Mesodermal cell (in vitro differentiated cells): ENCODE data around the gene ITGA7.

Source experiments
- H3K27ac ChIP-seq: 2 replicates; pipeline ENCODE4 v1.7.0; 2013; ENCODE audit warnings: mild to moderate bottlenecking, low read depth, low read length, moderate library complexity; ENCODE audit not compliant: severe bottlenecking
- H3K36me3 ChIP-seq: 2 replicates; pipeline ENCODE4 v1.7.1; 2013; ENCODE audit warnings: mild to moderate bottlenecking, low read length, moderate library complexity; ENCODE audit not compliant: control insufficient read depth, insufficient read depth
- H3K4me1 ChIP-seq: one replicate; pipeline ENCODE4 v1.7.1; 2013; ENCODE audit warnings: mild to moderate bottlenecking, low read length; ENCODE audit not compliant: insufficient read depth, control insufficient read depth, poor library complexity, severe bottlenecking
- H3K4me3 ChIP-seq: 2 replicates; pipeline ENCODE4 v1.7.0; 2013; ENCODE audit warnings: low read length, control low read depth, mild to moderate bottlenecking; ENCODE audit not compliant: insufficient read depth, poor library complexity, severe bottlenecking; ENCODE audit errors: extremely low read depth
- H3K9me3 ChIP-seq: 2 replicates; pipeline ENCODE4 v1.7.1; 2013; ENCODE audit warnings: mild to moderate bottlenecking, low read length, moderate library complexity; ENCODE audit not compliant: control insufficient read depth
- WGBS, 2 experiments: methylation state at CpG; one replicate each; pipeline ENCODE4 v1.1.5; 2013; ENCODE audit warnings: missing lambda C conversion rate in 2 of 2; ENCODE audit not compliant: insufficient coverage in 2 of 2; 5-methylcytosine and 5-hydroxymethylcytosine counted together

The ITGA7 gene

GRCh38 chr12:55742719-55743405, 35.2 kb upstream of the ITGA7 start, which contains the start of gene GDF11:
GDF11 (plus strand) TSS chr12:55743122; CDS start chr12:55743317, 195 bp downstream.
- no peaks in the 10 kb centered on the region for H3K9me3 ChIP-seq
- peak within 1 kb of the TSS; percentile 74 for H3K27ac ChIP-seq
- WGBS, 2 experiments, result 2% methylated on average over 4 to 19 of the region's 53 CpGs
- H3K36me3 ChIP-seq, result peaks cover 19% of the 10 kb centered on the region
- H3K4me3 ChIP-seq, result peak within 1 kb of the TSS; percentile 76
- H3K4me1 ChIP-seq, result peaks cover 21% of the 10 kb centered on the region

GRCh38 chr12:55741931-55742680, 34.4 kb upstream of the ITGA7 start:
- Histone ChIP-seq H3K4me3 (peak overlapping the region; percentile 28), H3K36me3 (peaks cover 11% of the 10 kb centered on the region), H3K9me3 (no peaks in the 10 kb centered on the region), H3K4me1 (peaks cover 25% of the 10 kb centered on the region), H3K27ac (peak overlapping the region; percentile 74)
- 56 to 60% methylated on average over 1 to 3 of the region's 3 CpGs for WGBS, 2 experiments

GRCh38 chr12:55739025-55739378, 31.3 kb upstream of the ITGA7 start:
- WGBS, 2 experiments, result 90% methylated on average over 1 of the region's 2 CpGs; no CpG with 5 or more reads in 1 of the 2 experiments
- no peak overlapping the region for H3K27ac ChIP-seq
- H3K4me3 ChIP-seq, result peak overlapping the region; percentile 35
- no peaks in the 10 kb centered on the region for H3K36me3 ChIP-seq
- no peaks in the 10 kb centered on the region for H3K9me3 ChIP-seq
- peaks cover 12% of the 10 kb centered on the region for H3K4me1 ChIP-seq

GRCh38 chr12:55738123-55739024, 30.7 kb upstream of the ITGA7 start:
- no peaks in the 10 kb centered on the region for H3K9me3 ChIP-seq
- H3K4me3 ChIP-seq, result peak overlapping the region; percentile 35
- H3K4me1 ChIP-seq, result peaks cover 12% of the 10 kb centered on the region
- H3K27ac ChIP-seq, result peak overlapping the region; percentile 83
- WGBS, 2 experiments, result 0 to 4% methylated on average over 8 to 11 of the region's 14 CpGs
- H3K36me3 ChIP-seq, result no peaks in the 10 kb centered on the region

GRCh38 chr12:55737581-55738122, 29.9 kb upstream of the ITGA7 start:
- Histone ChIP-seq H3K9me3 (no peaks in the 10 kb centered on the region), H3K27ac (peak overlapping the region; percentile 83), H3K36me3 (no peaks in the 10 kb centered on the region), H3K4me3 (peak overlapping the region; percentile 35), H3K4me1 (peaks cover 12% of the 10 kb centered on the region)
- 20% methylated on average over 1 of the region's 4 CpGs; no CpG with 5 or more reads in 1 of the 2 experiments for WGBS, 2 experiments

- Histone ChIP-seq H3K36me3 (peaks cover 1% of the 10 kb centered on the region), H3K4me3 (no peak overlapping the region), H3K4me1 (peaks cover 12% of the 10 kb centered on the region), H3K9me3 (no peaks in the 10 kb centered on the region), H3K27ac (peak overlapping the region; percentile 41)
- WGBS, 2 experiments, result 37 to 61% methylated on average over 5 to 6 of the region's 6 CpGs
Observed at GRCh38 chr12:55736780-55737580, 29.3 kb upstream of the ITGA7 start.

GRCh38 chr12:55736076-55736475, 28.4 kb upstream of the ITGA7 start:
- H3K9me3 ChIP-seq, result no peaks in the 10 kb centered on the region
- 93 to 94% methylated on average over 2 to 3 of the region's 3 CpGs for WGBS, 2 experiments
- no peak overlapping the region for H3K4me3 ChIP-seq
- H3K4me1 ChIP-seq, result peaks cover 12% of the 10 kb centered on the region
- H3K36me3 ChIP-seq, result peaks cover 2% of the 10 kb centered on the region
- H3K27ac ChIP-seq, result no peak overlapping the region

- H3K9me3 ChIP-seq, result no peaks in the 10 kb centered on the region
- WGBS, 2 experiments, result 91 to 92% methylated on average over 2 to 3 of the region's 3 CpGs
- peaks cover 2% of the 10 kb centered on the region for H3K36me3 ChIP-seq
Observed at GRCh38 chr12:55734595-55734994, 26.9 kb upstream of the ITGA7 start.

GRCh38 chr12:55733858-55734257, 26.2 kb upstream of the ITGA7 start:
- Histone ChIP-seq H3K4me1 (peaks cover 17% of the 10 kb centered on the region), H3K9me3 (no peaks in the 10 kb centered on the region), H3K27ac (no peak overlapping the region), H3K4me3 (no peak overlapping the region), H3K36me3 (peaks cover 2% of the 10 kb centered on the region)
- WGBS, 2 experiments, result 76 to 78% methylated on average over 1 to 2 of the region's 2 CpGs

More at GRCh38 chr12:55734595-55734994, 26.9 kb upstream of the ITGA7 start:
- Histone ChIP-seq H3K4me3 (no peak overlapping the region), H3K27ac (no peak overlapping the region), H3K4me1 (peaks cover 17% of the 10 kb centered on the region)
